GM04503 (cell line): ENCODE measurements around the gene CENPB.

ENCODE experiments used
- DNase-seq: peaks from one replicate; pipeline ENCODE4 v3.0.0-alpha.2; 2012; ENCODE audit warnings: low read depth

The CENPB gene

GRCh38 chr20:3766422-3767109 is 20.0 kb downstream of the CENPB start:
- no peak for DNase-seq

GRCh38 chr20:3765171-3765882 is 21.2 kb downstream of the CENPB start:
- DNase-seq = no peak

GRCh38 chr20:3764659-3765058 is 21.9 kb downstream of the CENPB start:
- no peak for DNase-seq

GRCh38 chr20:3763671-3764601 is 22.6 kb downstream of the CENPB start:
- no peak for DNase-seq

GRCh38 chr20:3760655-3761348 is 25.7 kb downstream of the CENPB start:
- no peak for DNase-seq

GRCh38 chr20:3759884-3760283 is 26.7 kb downstream of the CENPB start:
- DNase-seq = no peak

- DNase-seq = no peak
Observed at GRCh38 chr20:3759316-3759823, 27.2 kb downstream of the CENPB start.

GRCh38 chr20:3758566-3758965 is 28.0 kb downstream of the CENPB start:
- no peak for DNase-seq

GRCh38 chr20:3757268-3757667 is 29.3 kb downstream of the CENPB start:
- DNase-seq = no peak

- no peak for DNase-seq
Observed at GRCh38 chr20:3755814-3756480, 30.6 kb downstream of the CENPB start.

- DNase-seq = no peak
Observed at GRCh38 chr20:3755269-3755668, 31.3 kb downstream of the CENPB start.

GRCh38 chr20:3754276-3754630 is 32.3 kb downstream of the CENPB start:
- no peak for DNase-seq

- no peak for DNase-seq
Observed at GRCh38 chr20:3753501-3754275, 32.9 kb downstream of the CENPB start.

- DNase-seq = peak; percentile 10
Observed at GRCh38 chr20:3753098-3753497, 33.4 kb downstream of the CENPB start.

- DNase-seq = no peak
Observed at GRCh38 chr20:3752386-3752759, 34.2 kb downstream of the CENPB start.

GRCh38 chr20:3751675-3752385 is 34.7 kb downstream of the CENPB start:
- DNase-seq = no peak

- no peak for DNase-seq
Observed at GRCh38 chr20:3751305-3751674, 35.2 kb downstream of the CENPB start.

GRCh38 chr20:3749689-3750531 is 36.6 kb downstream of the CENPB start:
- no peak for DNase-seq

GRCh38 chr20:3749087-3749688 is 37.4 kb downstream of the CENPB start:
- no peak for DNase-seq
